CD1c-positive myeloid dendritic cell (primary cell): Measurements from ENCODE around the gene PKP4.

Experiments
- DNase-seq: peaks from one replicate; pipeline ENCODE4 v3.0.0-alpha.2; 2016; ENCODE audit errors: extremely low spot score

The PKP4 gene

GRCh38 chr2:158496986-158497385 lies 40.2 kb downstream of the PKP4 start:
- DNase-seq: no peak

- no peak for DNase-seq
Measured at GRCh38 chr2:158497486-158497885, 40.7 kb downstream of the PKP4 start.

GRCh38 chr2:158498043-158498748 lies 41.4 kb downstream of the PKP4 start:
- no peak for DNase-seq

- no peak for DNase-seq
Measured at GRCh38 chr2:158498749-158499136, 42.0 kb downstream of the PKP4 start.

GRCh38 chr2:158499383-158499782 lies 42.6 kb downstream of the PKP4 start:
- no peak for DNase-seq

- DNase-seq: no peak
Measured at GRCh38 chr2:158500333-158500732, 43.6 kb downstream of the PKP4 start.

GRCh38 chr2:158501301-158501700 lies 44.5 kb downstream of the PKP4 start:
- DNase-seq: no peak

- no peak for DNase-seq
Measured at GRCh38 chr2:158502974-158503373, 46.2 kb downstream of the PKP4 start.

- no peak for DNase-seq
Measured at GRCh38 chr2:158504088-158504487, 47.3 kb downstream of the PKP4 start.

GRCh38 chr2:158505448-158505934 lies 48.7 kb downstream of the PKP4 start:
- DNase-seq: no peak

- no peak for DNase-seq
Measured at GRCh38 chr2:158507141-158507540, 50.4 kb downstream of the PKP4 start.

GRCh38 chr2:158507679-158508078 lies 50.9 kb downstream of the PKP4 start:
- DNase-seq: no peak

- no peak for DNase-seq
Measured at GRCh38 chr2:158509928-158510797, 53.4 kb downstream of the PKP4 start.

GRCh38 chr2:158510887-158511286 lies 54.1 kb downstream of the PKP4 start:
- DNase-seq: no peak

- no peak for DNase-seq
Measured at GRCh38 chr2:158511706-158512105, 55.0 kb downstream of the PKP4 start.

GRCh38 chr2:158512323-158512722 lies 55.6 kb downstream of the PKP4 start:
- no peak for DNase-seq

- DNase-seq: no peak
Measured at GRCh38 chr2:158513841-158514240, 57.1 kb downstream of the PKP4 start.

- DNase-seq: no peak
Measured at GRCh38 chr2:158518084-158518483, 61.3 kb downstream of the PKP4 start.

- DNase-seq: no peak
Measured at GRCh38 chr2:158519481-158519880, 62.7 kb downstream of the PKP4 start.

- no peak for DNase-seq
Measured at GRCh38 chr2:158529379-158530259, 72.9 kb downstream of the PKP4 start.

- DNase-seq: no peak
Measured at GRCh38 chr2:158530829-158531228, 74.1 kb downstream of the PKP4 start.

GRCh38 chr2:158533009-158533408 lies 76.3 kb downstream of the PKP4 start:
- no peak for DNase-seq
